Thyroid gland (tissue), 4 donors: ENCODE data around the gene TBC1D5. TPM values are rescaled to one million over a fixed set of nuclear protein-coding genes. Genes with fewer than 3 reads are reported as not detected.

Experiments
- DNase-seq, 2 donors: peaks; one replicate each; pipeline ENCODE4 v3.0.0-alpha.2; 2019
- H3K27ac ChIP-seq, 3 donors: fragments of 200-600 bp; sonication (generic); 1 replicate in 2 of 3; 2 replicates in 1 of 3; pipeline ENCODE4 v1.5.1; 2016 to 2019; ENCODE audit warnings: mild to moderate bottlenecking in 1 of 3, moderate library complexity in 1 of 3
- H3K27me3 ChIP-seq: fragments of 200-600 bp; sonication (generic); one replicate; pipeline ENCODE4 v1.5.1; 2019
- H3K36me3 ChIP-seq, 2 donors: fragments of 200-600 bp; sonication (generic); one replicate each; pipeline ENCODE4 v1.5.1; 2016 to 2019
- H3K4me1 ChIP-seq, 2 donors: fragments of 200-600 bp; sonication (generic); one replicate each; pipeline ENCODE4 v1.5.1; 2017 to 2019
- H3K4me3 ChIP-seq, 3 donors: fragments of 200-600 bp; sonication (generic); replicated peaks in 1 of 3; 1 replicate in 2 of 3; 2 replicates in 1 of 3; pipeline ENCODE4 v1.5.1; 2016; ENCODE audit warnings: mild to moderate bottlenecking in 1 of 3
- H3K9me3 ChIP-seq: fragments of 200-600 bp; sonication (generic); one replicate; pipeline ENCODE4 v1.5.1; 2017
- POLR2A ChIP-seq, 2 donors: fragments of 450-650 bp; IDR thresholded peaks; one replicate each; pipeline ENCODE4 v1.6.1; 2017; ENCODE audit warnings: antibody characterized with exemption in 2 of 2, mild to moderate bottlenecking in 2 of 2, moderate library complexity in 1 of 2
- WGBS, 2 donors: methylation state at CpG; one replicate each; pipeline ENCODE4 v1.1.5; 2017; 5-methylcytosine and 5-hydroxymethylcytosine counted together
- intact Hi-C: fragments of 100-400 bp; cut with DNase I; formaldehyde crosslinking; loops from one replicate; pipeline ENCODE4 v1.15.1; 2023
- total RNA-seq, 4 donors: library from RNA; depleted of rRNA; stranded (reverse); fragments of >200 nt; gene quantifications; one replicate each; pipeline ENCODE4 v1.2.3, GENCODE V29; 2016
- TF ChIP-seq, protein P1 (sequence below), 6 experiments: fragments of 200-600 bp in 3 of 6; fragments of 450-650 bp in 3 of 6; sonication (generic) in 3 of 6; IDR thresholded peaks; one replicate each; pipeline ENCODE4 v1.5.1; 2016 to 2019; ENCODE audit warnings: antibody characterized with exemption in 6 of 6, mild to moderate bottlenecking in 2 of 6, inconsistent platforms in 1 of 6, moderate library complexity in 1 of 6

TBC1D5 gene
- total RNA-seq, 4 donors from 2014 or later: 115 to 141 (median 133) TPM

DNA sequence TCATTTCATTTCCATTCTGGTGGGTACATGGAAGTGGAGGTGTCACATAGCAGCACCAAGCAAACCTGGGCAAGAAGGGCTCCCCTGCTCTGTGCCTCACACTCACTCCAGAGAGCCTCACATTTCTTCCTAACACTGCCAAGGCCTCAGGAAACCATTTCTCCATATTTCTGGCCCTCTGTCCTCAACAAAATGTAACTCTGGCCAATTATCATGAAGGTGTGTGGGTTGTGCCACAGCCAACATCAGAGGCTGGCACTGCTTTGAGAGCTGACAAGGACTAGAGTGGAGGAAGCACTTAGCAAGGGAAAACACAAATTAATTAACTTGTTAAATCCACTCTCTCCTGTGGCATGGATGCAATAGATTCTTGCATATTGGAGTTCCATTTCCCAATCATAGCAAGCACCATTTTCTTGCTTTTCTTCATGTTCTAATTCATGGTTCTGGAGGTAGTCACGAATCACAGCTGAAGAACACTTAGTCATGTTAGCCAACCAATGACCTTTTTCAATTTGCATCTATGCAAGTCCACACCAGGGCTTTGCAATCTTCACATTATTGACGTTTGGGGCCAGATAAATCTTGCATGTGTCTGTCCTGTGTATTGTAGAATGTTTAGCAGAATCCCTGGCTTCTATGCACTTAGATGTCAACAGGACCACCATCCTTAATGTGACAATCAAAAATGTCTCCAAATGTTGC is 616.5 kb downstream of the TBC1D5 start:
- no peaks in the 10 kb centered on the region for H3K4me1 ChIP-seq
- H3K4me3 ChIP-seq: no peak overlapping the region
- H3K27ac ChIP-seq: no peak overlapping the region
- H3K36me3 ChIP-seq: no peaks in the 10 kb centered on the region
- no peaks in the 10 kb centered on the region for H3K9me3 ChIP-seq
- no peak for DNase-seq
- 75 to 88% methylated on average over 2 of the region's 2 CpGs for WGBS, 2 donors
- H3K27me3 ChIP-seq: no peaks in the 10 kb centered on the region
- TF ChIP-seq POLR2A (IDR thresholded peaks at IDR 0.05): no peak
- TF ChIP-seq, protein P1, sequence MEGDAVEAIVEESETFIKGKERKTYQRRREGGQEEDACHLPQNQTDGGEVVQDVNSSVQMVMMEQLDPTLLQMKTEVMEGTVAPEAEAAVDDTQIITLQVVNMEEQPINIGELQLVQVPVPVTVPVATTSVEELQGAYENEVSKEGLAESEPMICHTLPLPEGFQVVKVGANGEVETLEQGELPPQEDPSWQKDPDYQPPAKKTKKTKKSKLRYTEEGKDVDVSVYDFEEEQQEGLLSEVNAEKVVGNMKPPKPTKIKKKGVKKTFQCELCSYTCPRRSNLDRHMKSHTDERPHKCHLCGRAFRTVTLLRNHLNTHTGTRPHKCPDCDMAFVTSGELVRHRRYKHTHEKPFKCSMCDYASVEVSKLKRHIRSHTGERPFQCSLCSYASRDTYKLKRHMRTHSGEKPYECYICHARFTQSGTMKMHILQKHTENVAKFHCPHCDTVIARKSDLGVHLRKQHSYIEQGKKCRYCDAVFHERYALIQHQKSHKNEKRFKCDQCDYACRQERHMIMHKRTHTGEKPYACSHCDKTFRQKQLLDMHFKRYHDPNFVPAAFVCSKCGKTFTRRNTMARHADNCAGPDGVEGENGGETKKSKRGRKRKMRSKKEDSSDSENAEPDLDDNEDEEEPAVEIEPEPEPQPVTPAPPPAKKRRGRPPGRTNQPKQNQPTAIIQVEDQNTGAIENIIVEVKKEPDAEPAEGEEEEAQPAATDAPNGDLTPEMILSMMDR (IDR thresholded peaks at IDR 0.05): no peak
- intact Hi-C loops: no loop called here

GRCh38 chr3:17122758-17123157 is 619.7 kb downstream of the TBC1D5 start:
- no peaks in the 10 kb centered on the region for H3K36me3 ChIP-seq
- H3K27ac ChIP-seq: no peak overlapping the region
- DNase-seq: no peak
- no peaks in the 10 kb centered on the region for H3K27me3 ChIP-seq
- H3K4me3 ChIP-seq: no peak overlapping the region
- TF ChIP-seq POLR2A (IDR thresholded peaks at IDR 0.05): no peak
- no peaks in the 10 kb centered on the region for H3K9me3 ChIP-seq
- intact Hi-C loops: no loop called here
- 91 to 98% methylated on average over 3 of the region's 3 CpGs for WGBS, 2 donors
- H3K4me1 ChIP-seq: no peaks in the 10 kb centered on the region

- H3K27ac ChIP-seq: no peak overlapping the region
- TF ChIP-seq POLR2A (IDR thresholded peaks at IDR 0.05): no peak
- TF ChIP-seq, protein P1 (IDR thresholded peaks at IDR 0.05): no peak
- H3K27me3 ChIP-seq: no peaks in the 10 kb centered on the region
- no peak for DNase-seq
- H3K9me3 ChIP-seq: no peaks in the 10 kb centered on the region
- H3K4me1 ChIP-seq: no peaks in the 10 kb centered on the region
- no peak overlapping the region for H3K4me3 ChIP-seq
- no peaks in the 10 kb centered on the region for H3K36me3 ChIP-seq
- intact Hi-C loops: no loop called here
- 83 to 87% methylated on average over 2 of the region's 2 CpGs for WGBS, 2 donors
These were observed 621.1 kb downstream of the TBC1D5 start for GRCh38 chr3:17121336-17121735.

- DNase-seq: no peak
- no peak overlapping the region for H3K27ac ChIP-seq
- no peaks in the 10 kb centered on the region for H3K9me3 ChIP-seq
- no peaks in the 10 kb centered on the region for H3K36me3 ChIP-seq
- H3K4me1 ChIP-seq: no peaks in the 10 kb centered on the region
- TF ChIP-seq POLR2A (IDR thresholded peaks at IDR 0.05): no peak
- TF ChIP-seq, protein P1 (IDR thresholded peaks at IDR 0.05): no peak
- intact Hi-C loops: no loop called here
- no peaks in the 10 kb centered on the region for H3K27me3 ChIP-seq
- no peak overlapping the region for H3K4me3 ChIP-seq
- 93 to 98% methylated on average over 4 of the region's 4 CpGs for WGBS, 2 donors
These were observed 622.3 kb downstream of the TBC1D5 start for GRCh38 chr3:17120115-17120514.

DNA sequence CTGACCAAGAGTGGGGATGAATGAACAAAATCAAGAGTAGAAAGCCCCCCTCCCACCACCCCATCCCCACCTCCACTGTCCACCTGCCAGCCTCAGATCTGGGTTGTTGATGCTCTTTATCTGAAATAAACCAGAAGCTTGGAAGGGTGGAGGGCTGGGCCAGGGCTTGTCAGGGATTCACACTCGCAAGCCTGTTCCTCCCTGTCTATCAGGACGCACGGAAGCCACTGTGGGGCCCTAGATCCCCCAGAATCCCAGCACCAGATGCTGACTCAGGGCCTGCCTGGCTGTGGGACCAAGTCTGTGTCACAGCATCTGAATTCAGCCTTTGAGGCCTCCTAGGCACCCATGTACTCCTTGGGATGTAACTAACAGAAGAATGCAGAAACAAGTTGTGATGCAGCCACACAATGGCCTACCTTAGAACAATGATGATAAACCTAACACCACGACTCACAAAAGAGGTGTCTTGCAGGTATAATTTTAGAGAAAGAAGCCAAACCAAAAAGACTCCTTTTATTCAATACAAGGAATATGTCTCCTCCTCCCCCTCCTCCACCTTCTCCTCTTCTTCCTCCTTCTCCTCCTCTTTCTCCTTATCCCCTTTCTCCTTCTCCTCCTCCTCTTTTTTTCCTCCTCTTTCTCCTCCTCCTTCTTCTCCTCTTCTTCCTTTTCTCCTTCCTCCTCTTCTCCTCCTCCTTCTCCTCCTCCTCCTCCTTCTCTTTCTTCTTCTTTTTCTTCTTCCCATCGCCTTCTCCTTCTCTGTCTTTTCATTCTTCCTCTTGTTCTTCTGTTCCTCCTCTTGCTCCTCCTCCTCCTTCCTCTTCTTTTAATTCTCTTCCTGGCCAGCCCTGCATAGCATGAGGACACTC is 623.0 kb downstream of the TBC1D5 start:
- DNase-seq: no peak
- H3K9me3 ChIP-seq: no peaks in the 10 kb centered on the region
- no peaks in the 10 kb centered on the region for H3K36me3 ChIP-seq
- H3K4me1 ChIP-seq: no peaks in the 10 kb centered on the region
- no peaks in the 10 kb centered on the region for H3K27me3 ChIP-seq
- no peak overlapping the region for H3K27ac ChIP-seq
- WGBS, 2 donors: 77 to 87% methylated on average over 2 to 5 of the region's 5 CpGs
- no peak overlapping the region for H3K4me3 ChIP-seq
- intact Hi-C loops: no loop called here
- no peak for TF ChIP-seq POLR2A (IDR thresholded peaks at IDR 0.05)

- Histone ChIP-seq H3K27me3 (no peaks in the 10 kb centered on the region), H3K4me1 (no peaks in the 10 kb centered on the region), H3K27ac (no peak overlapping the region), H3K4me3 (no peak overlapping the region), H3K9me3 (no peaks in the 10 kb centered on the region), H3K36me3 (no peaks in the 10 kb centered on the region)
- no peak for DNase-seq
- WGBS, 2 donors: 90 to 94% methylated on average over 6 of the region's 6 CpGs
- intact Hi-C loops: no loop called here
- TF ChIP-seq, protein P1 (IDR thresholded peaks at IDR 0.05): no peak
- no peak for TF ChIP-seq POLR2A (IDR thresholded peaks at IDR 0.05)
These were observed 623.7 kb downstream of the TBC1D5 start for GRCh38 chr3:17118771-17119170.
